HepG2 (cell line): ENCODE results near the gene EPM2A. TPM values are rescaled to one million over a fixed set of nuclear protein-coding genes. Genes with fewer than 3 reads are reported as not detected.

ENCODE experiments used
- ATAC-seq: fragments of 200-7000 bp; cut with Tn5 transposase; 3 replicates; pipeline ENCODE4 v1.9.1; 2020; ENCODE audit warnings: mild to moderate bottlenecking, moderate library complexity
- BruUV-seq: library from RNA; stranded (reverse); fragments of 400-500 nt; replicated peaks from 2 replicates; lab custom pipeline; 2021; lab: Mats Ljungman, UMichigan
- CTCF ChIA-PET: fragments of 300-600 bp; formaldehyde crosslinking; extraction: SDS; loops from one replicate; lab custom pipeline; 2021; ENCODE audit warnings: low total read pairs, inconsistent platforms, low intra/inter-chr PET ratio; lab: Yijun Ruan, JAX
- POLR2A ChIA-PET: fragments of 350-600 bp; sonication (Branson Sonifier 250); formaldehyde crosslinking; loops from one replicate; lab custom pipeline; 2020; ENCODE audit warnings: antibody characterized with exemption, inconsistent platforms; lab: Yijun Ruan, JAX
- DNase-seq: peaks from one replicate; pipeline ENCODE4 v3.0.0-alpha.2; 2015; ENCODE audit warnings: low spot score
- FAIRE-seq: peaks from 3 replicates; lab custom pipeline; 2011; peaks lifted over from hg19 to GRCh38; lab: Jason Lieb, UNC
- H2AFZ ChIP-seq: one replicate; pipeline ENCODE4 v1.6.1; 2011; ENCODE audit warnings: low read length, inconsistent platforms
- H3K27ac ChIP-seq: fragments of 300-600 bp; 3 replicates; pipeline ENCODE4 v1.8.0; 2011; ENCODE audit warnings: mixed run types, mild to moderate bottlenecking, mixed read lengths, low read length, inconsistent platforms; ENCODE audit not compliant: insufficient read depth; ENCODE audit errors: extremely low read length
- H3K27me3 ChIP-seq, 2 experiments: fragments of 200-600 bp in 1 of 2; 2 replicates in 1 of 2; 3 replicates in 1 of 2; pipeline versions ENCODE4 v1.6.0 to v1.8.0; 2011; ENCODE audit warnings: low read length in 2 of 2, mild to moderate bottlenecking in 2 of 2, moderate library complexity in 2 of 2, inconsistent platforms in 1 of 2; ENCODE audit not compliant: insufficient read depth in 2 of 2, control insufficient read depth in 1 of 2
- H3K36me3 ChIP-seq, 2 experiments: fragments of 200-600 bp in 1 of 2; replicated peaks in 1 of 2; 2 replicates in 1 of 2; 3 replicates in 1 of 2; pipeline versions ENCODE4 v1.5.1 to v1.8.0; 2011; ENCODE audit warnings: low read length in 2 of 2, inconsistent platforms in 1 of 2; ENCODE audit not compliant: insufficient read depth in 2 of 2, control insufficient read depth in 1 of 2
- H3K4me1 ChIP-seq: 2 replicates; pipeline ENCODE4 v1.5.1; 2012; ENCODE audit warnings: low read length, inconsistent platforms; ENCODE audit not compliant: insufficient read depth
- H3K4me2 ChIP-seq: 2 replicates; pipeline ENCODE4 v1.6.0; 2011; ENCODE audit warnings: low read depth, low read length, inconsistent platforms
- H3K4me3 ChIP-seq, 3 experiments: fragments of 200-600 bp in 1 of 3; sonication (generic), shearing (Covaris generic) in 1 of 3; replicated peaks in 1 of 3; 2 replicates each; pipeline ENCODE4 v1.5.1; 2011 to 2016; ENCODE audit warnings: low read length in 3 of 3, inconsistent platforms in 2 of 3, low read depth in 2 of 3, mild to moderate bottlenecking in 2 of 3, control low read depth in 1 of 3, mixed read lengths in 1 of 3; ENCODE audit not compliant: insufficient read depth in 1 of 3
- H3K79me2 ChIP-seq: one replicate; pipeline ENCODE4 v1.6.1; 2011; ENCODE audit warnings: low read length, inconsistent platforms; ENCODE audit not compliant: insufficient read depth
- H3K9ac ChIP-seq: 2 replicates; pipeline ENCODE4 v1.6.0; 2011; ENCODE audit warnings: mild to moderate bottlenecking, low read depth, low read length, inconsistent platforms; ENCODE audit not compliant: insufficient read depth
- H3K9me3 ChIP-seq: 2 replicates; pipeline ENCODE4 v1.5.1; 2012; ENCODE audit warnings: mild to moderate bottlenecking, low read length
- H4K20me1 ChIP-seq: 2 replicates; pipeline ENCODE4 v1.6.0; 2011; ENCODE audit warnings: inconsistent platforms, mild to moderate bottlenecking, low read length, moderate library complexity; ENCODE audit not compliant: insufficient read depth
- ARNT2 ChIP-seq: sonication (generic); formaldehyde crosslinking; IDR thresholded peaks from 2 replicates; pipeline ENCODE4 v1.8.0; 2022; ENCODE audit warnings: mild to moderate bottlenecking, low read depth, missing genetic modification reagents, moderate library complexity
- ATF2 ChIP-seq: sonication (generic); formaldehyde crosslinking; IDR thresholded peaks from 2 replicates; pipeline ENCODE4 v1.4.0; 2020; ENCODE audit warnings: missing genetic modification reagents
- BORCS8-MEF2B ChIP-seq: sonication (generic); formaldehyde crosslinking; IDR thresholded peaks from 2 replicates; pipeline ENCODE4 v1.8.0; 2022; ENCODE audit warnings: mild to moderate bottlenecking, missing genetic modification reagents
- BRD4 ChIP-seq: sonication (generic); formaldehyde crosslinking; IDR thresholded peaks from 2 replicates; pipeline ENCODE4 v1.4.0; 2020; ENCODE audit warnings: missing genetic modification reagents
- CTCF ChIP-seq: sonication (generic); formaldehyde crosslinking; IDR thresholded peaks from 2 replicates; pipeline ENCODE4 v1.5.0; 2020; ENCODE audit warnings: mild to moderate bottlenecking, missing genetic modification reagents, moderate library complexity
- GABPA ChIP-seq, 2 experiments: IDR thresholded peaks; 2 replicates each; pipeline ENCODE4 v1.6.1; 2011 to 2016; ENCODE audit warnings: low read depth in 2 of 2, low read length in 1 of 2, missing biosample characterization in 1 of 2, missing genetic modification characterization in 1 of 2
- IKZF5 ChIP-seq: IDR thresholded peaks from 2 replicates; pipeline ENCODE4 v1.6.1; 2018; ENCODE audit warnings: missing genetic modification reagents, mild to moderate bottlenecking, missing compliant biosample characterization
- PHF8 ChIP-seq: sonication (generic); formaldehyde crosslinking; IDR thresholded peaks from 2 replicates; pipeline ENCODE4 v1.5.0; 2020; ENCODE audit warnings: missing genetic modification reagents
- SKI ChIP-seq: fragments of 450-650 bp; IDR thresholded peaks from one replicate; pipeline ENCODE4 v1.6.1; 2018; ENCODE audit warnings: mild to moderate bottlenecking; ENCODE audit not compliant: partially characterized antibody
- SP1 ChIP-seq, 2 experiments: fragments of 450-650 bp in 1 of 2; sonication (generic) in 1 of 2; formaldehyde crosslinking in 1 of 2; IDR thresholded peaks; 2 replicates each; pipeline versions ENCODE4 v1.4.0 to v1.6.1; 2016 to 2020; ENCODE audit warnings: missing genetic modification reagents in 1 of 2
- ZFYVE20 ChIP-seq: sonication (generic); formaldehyde crosslinking; IDR thresholded peaks from 2 replicates; pipeline ENCODE4 v1.8.0; 2023; ENCODE audit warnings: low read depth, mild to moderate bottlenecking, moderate library complexity, missing genetic modification reagents, borderline replicate concordance
- ZKSCAN5 ChIP-seq: sonication (generic); formaldehyde crosslinking; IDR thresholded peaks from 2 replicates; pipeline ENCODE4 v1.5.1; 2020; ENCODE audit warnings: mild to moderate bottlenecking, missing genetic modification reagents
- ZNF24 ChIP-seq: fragments of 450-650 bp; IDR thresholded peaks from 2 replicates; pipeline ENCODE4 v1.6.1; 2017; ENCODE audit warnings: antibody characterized with exemption, mild to moderate bottlenecking
- ZNF280D ChIP-seq: sonication (generic); formaldehyde crosslinking; IDR thresholded peaks from 2 replicates; pipeline ENCODE4 v1.5.1; 2020; ENCODE audit warnings: mild to moderate bottlenecking, missing genetic modification reagents
- ZNF770 ChIP-seq: sonication (generic); formaldehyde crosslinking; IDR thresholded peaks from 2 replicates; pipeline ENCODE4 v1.5.0; 2020; ENCODE audit warnings: mild to moderate bottlenecking, missing genetic modification reagents
- WGBS: methylation state at CpG from one replicate; pipeline ENCODE4 v1.1.6; 2017; ENCODE audit warnings: low lambda C conversion rate; 5-methylcytosine and 5-hydroxymethylcytosine counted together
- in situ Hi-C: cut with HindIII; loops from 2 replicates; pipeline ENCODE4 v1.10.0; 2017; ENCODE audit warnings: low pct_unique_long_range_greater_than_20kb; ENCODE audit not compliant: extremely low pct_ligation_motif_present
- intact Hi-C: fragments of 100-400 bp; cut with micrococcal nuclease; formaldehyde crosslinking; loops from one replicate; pipeline ENCODE4 v1.10.0; 2022; ENCODE audit not compliant: unreplicated experiment
- polyA plus RNA-seq, 8 experiments: library from polyadenylated mRNA; depleted of rRNA in 3 of 8; stranded (reverse) in 7 of 8; unstranded in 1 of 8; fragments of >200 nt; fragmentation: Illumina TruSeq in 4 of 8; extraction: Trizol in 4 of 8; gene quantifications; 2 replicates each; pipeline versions ENCODE4 v1.2.1 to v1.2.3, GENCODE V29; 2011 to 2016; ENCODE audit warnings: low read depth in 4 of 8, missing spikeins in 1 of 8, mixed read lengths in 1 of 8; ENCODE audit not compliant: insufficient read depth in 1 of 8
- total RNA-seq, 5 experiments: library from RNA; depleted of rRNA; stranded (reverse); fragments of >200 nt; fragmentation: Illumina TruSeq; extraction: Trizol; gene quantifications; 2 replicates each; pipeline ENCODE4 v1.2.3, GENCODE V29; 2016; ENCODE audit warnings: low read depth in 1 of 5

EPM2A gene
- total and polyA plus RNA-seq, 2 of the 13 experiments (the other 11 are each of a cell fraction or from before 2014, with no cell fraction given), result 4.6 to 9.2 TPM

- in situ Hi-C loops, result no loop called here
- TF ChIP-seq IKZF5 (CRISPR knock-in tag), result no peak
- TF ChIP-seq ZNF280D (CRISPR knock-in tag), result no peak
- no peak for TF ChIP-seq PHF8 (CRISPR knock-in tag)
- no peak for TF ChIP-seq SP1 (IDR thresholded peaks at IDR 0.05)
- no peak for TF ChIP-seq SP1 (CRISPR knock-in tag; IDR thresholded peaks at IDR 0.05)
- no peak for TF ChIP-seq ZNF770 (CRISPR knock-in tag)
- no peak for TF ChIP-seq ZKSCAN5
- no peak for TF ChIP-seq ARNT2 (CRISPR knock-in tag)
- TF ChIP-seq ZFYVE20, result no peak
- TF ChIP-seq ZNF24, result no peak
- no peak for TF ChIP-seq BORCS8-MEF2B
- no peak for TF ChIP-seq SKI
- TF ChIP-seq CTCF, result no peak
- TF ChIP-seq ATF2, result no peak
- no peak for TF ChIP-seq GABPA (IDR thresholded peaks at IDR 0.05; ENCODE audit: low read depth, low read length)
- TF ChIP-seq GABPA (CRISPR knock-in tag; IDR thresholded peaks at IDR 0.05; ENCODE audit: low read depth), result no peak
- no peak for TF ChIP-seq BRD4 (CRISPR knock-in tag)
Observed at GRCh38 chr6:145727817-145728388, 7.4 kb downstream of the EPM2A start.

More at GRCh38 chr6:145727817-145728388, 7.4 kb downstream of the EPM2A start:
- H3K4me2 ChIP-seq, result no peak overlapping the region
- H4K20me1 ChIP-seq, result no peaks in the 10 kb centered on the region
- peaks cover 22% of the 10 kb centered on the region for H3K9me3 ChIP-seq
- CTCF ChIA-PET, result no interaction called here
- no peaks in the 10 kb centered on the region for H3K79me2 ChIP-seq
- no peaks in the 10 kb centered on the region for H3K27me3 ChIP-seq
- H3K36me3 ChIP-seq, result no peaks in the 10 kb centered on the region
- H3K4me3 ChIP-seq, result no peak overlapping the region
- ATAC-seq (no peak), DNase-seq (no peak), FAIRE-seq (no peak)
- H3K9ac ChIP-seq, result no peak overlapping the region
- intact Hi-C loops, result no loop called here
- no peak overlapping the region for H3K27ac ChIP-seq
- peaks cover 6% of the 10 kb centered on the region; the same call in 1 of the 2 replicates for H3K4me1 ChIP-seq
- 60% methylated on average over 5 of the region's 5 CpGs for WGBS
- BruUV-seq, result no TSS peak
- H2AFZ ChIP-seq, result no peak overlapping the region
- POLR2A ChIA-PET, result no interaction called here
